Measurements from ENCODE around the gene WDR73. TPM values are rescaled to one million over a fixed set of nuclear protein-coding genes. Genes with fewer than 3 reads are reported as not detected.

Gene WDR73
- polyA plus RNA-seq, 2 of the 4 experiments (the other 2 are of a cell fraction): 41.0 to 44.7 TPM

DNA sequence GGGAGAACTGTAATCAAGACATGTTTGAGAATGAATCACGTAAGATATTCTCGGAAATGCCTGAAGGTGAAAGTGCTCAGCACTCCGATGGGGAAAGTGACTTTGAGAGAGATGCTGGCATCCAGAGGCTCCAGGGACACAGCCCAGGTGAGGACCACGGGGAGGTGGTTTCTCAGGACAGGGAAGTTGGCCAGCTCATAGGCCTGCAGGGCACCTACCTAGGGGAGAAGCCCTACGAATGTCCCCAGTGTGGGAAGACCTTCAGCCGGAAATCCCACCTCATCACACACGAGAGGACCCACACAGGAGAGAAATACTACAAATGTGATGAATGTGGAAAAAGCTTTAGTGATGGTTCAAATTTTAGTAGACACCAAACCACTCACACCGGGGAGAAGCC is 33.5 kb downstream of the WDR73 start (continued):
- no peak for TF ChIP-seq FOSB (CRISPR knock-in tag; IDR thresholded peaks at IDR 0.05)

DNA sequence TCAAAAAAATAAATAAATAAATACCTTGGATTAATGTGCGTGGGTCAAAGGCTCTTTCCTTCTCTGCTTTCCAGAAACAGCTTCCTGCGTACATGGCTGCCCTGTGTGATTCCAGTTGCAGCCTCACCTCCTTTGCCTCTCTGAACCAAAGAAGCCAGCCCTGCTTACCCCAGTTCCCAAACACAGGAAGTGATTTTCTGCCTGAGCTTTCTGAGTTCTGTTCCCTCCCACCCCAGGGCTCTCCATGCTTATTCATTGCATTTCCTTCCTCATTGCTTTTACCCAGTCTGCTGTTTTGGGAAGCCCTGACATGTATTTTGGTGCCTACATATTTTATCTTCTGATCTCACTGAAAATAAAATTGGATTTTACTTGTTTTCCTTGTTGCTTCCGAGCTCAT is 37.8 kb downstream of the WDR73 start:
- CTCF ChIA-PET: interaction anchor here (0.8 to 2.2 kb wide), 4 partner anchors 9 to 42 kb away, joined by 3 to 6 read pairs (median 3); no protein-coding TSS in a partner anchor
- no peak overlapping the region for H3K4me3 ChIP-seq
- ATAC-seq: no peak
- POLR2A ChIA-PET: no interaction called here
- TF ChIP-seq CHD2 (IDR thresholded peaks at IDR 0.05; ENCODE audit: low read length, partially characterized antibody): no peak
- TF ChIP-seq, protein P1, sequence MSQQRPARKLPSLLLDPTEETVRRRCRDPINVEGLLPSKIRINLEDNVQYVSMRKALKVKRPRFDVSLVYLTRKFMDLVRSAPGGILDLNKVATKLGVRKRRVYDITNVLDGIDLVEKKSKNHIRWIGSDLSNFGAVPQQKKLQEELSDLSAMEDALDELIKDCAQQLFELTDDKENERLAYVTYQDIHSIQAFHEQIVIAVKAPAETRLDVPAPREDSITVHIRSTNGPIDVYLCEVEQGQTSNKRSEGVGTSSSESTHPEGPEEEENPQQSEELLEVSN (IDR thresholded peaks at IDR 0.05; ENCODE audit: borderline replicate concordance, low read depth): no peak
- no peak for TF ChIP-seq EHMT2 (IDR thresholded peaks at IDR 0.05; ENCODE audit: low read depth)
- no peak for TF ChIP-seq SMC3 (IDR thresholded peaks at IDR 0.05)
- no peak for TF ChIP-seq CBX2 (IDR thresholded peaks at IDR 0.05; ENCODE audit: borderline replicate concordance, low read depth)
- no peak for TF ChIP-seq FOSB (CRISPR knock-in tag; IDR thresholded peaks at IDR 0.05)
- TF ChIP-seq PHF8 (IDR thresholded peaks at IDR 0.05; ENCODE audit: borderline replicate concordance, low read depth): no peak
- TF ChIP-seq RCOR1 (IDR thresholded peaks at IDR 0.05; ENCODE audit: low read depth, low read length): no peak
- no peak for TF ChIP-seq RFX5 (IDR thresholded peaks at IDR 0.05)
- no peak for TF ChIP-seq ZFP36 (IDR thresholded peaks at IDR 0.05; ENCODE audit: borderline replicate concordance, partially characterized antibody)
- no peak for TF ChIP-seq KDM5A (IDR thresholded peaks at IDR 0.05)
- TF ChIP-seq, protein P2, sequence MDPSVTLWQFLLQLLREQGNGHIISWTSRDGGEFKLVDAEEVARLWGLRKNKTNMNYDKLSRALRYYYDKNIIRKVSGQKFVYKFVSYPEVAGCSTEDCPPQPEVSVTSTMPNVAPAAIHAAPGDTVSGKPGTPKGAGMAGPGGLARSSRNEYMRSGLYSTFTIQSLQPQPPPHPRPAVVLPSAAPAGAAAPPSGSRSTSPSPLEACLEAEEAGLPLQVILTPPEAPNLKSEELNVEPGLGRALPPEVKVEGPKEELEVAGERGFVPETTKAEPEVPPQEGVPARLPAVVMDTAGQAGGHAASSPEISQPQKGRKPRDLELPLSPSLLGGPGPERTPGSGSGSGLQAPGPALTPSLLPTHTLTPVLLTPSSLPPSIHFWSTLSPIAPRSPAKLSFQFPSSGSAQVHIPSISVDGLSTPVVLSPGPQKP (IDR thresholded peaks at IDR 0.05; ENCODE audit: low read depth, low read length): no peak
- no peak for TF ChIP-seq JUN (IDR thresholded peaks at IDR 0.05)
- TF ChIP-seq SREBF2 (IDR thresholded peaks at IDR 0.05): no peak
- WGBS (ENCODE audit: missing lambda C conversion rate): 96% methylated on average over 3 of the region's 3 CpGs
- H3K4me2 ChIP-seq: no peak overlapping the region
- H3K4me1 ChIP-seq: no peaks in the 10 kb centered on the region
- peaks cover 19% of the 10 kb centered on the region for H3K9me3 ChIP-seq
- no peak for DNase-seq (ENCODE audit: low read depth in 1 of 2, low spot score in 1 of 2)
- FAIRE-seq: no peak
- no peak overlapping the region for H3K27ac ChIP-seq

DNA sequence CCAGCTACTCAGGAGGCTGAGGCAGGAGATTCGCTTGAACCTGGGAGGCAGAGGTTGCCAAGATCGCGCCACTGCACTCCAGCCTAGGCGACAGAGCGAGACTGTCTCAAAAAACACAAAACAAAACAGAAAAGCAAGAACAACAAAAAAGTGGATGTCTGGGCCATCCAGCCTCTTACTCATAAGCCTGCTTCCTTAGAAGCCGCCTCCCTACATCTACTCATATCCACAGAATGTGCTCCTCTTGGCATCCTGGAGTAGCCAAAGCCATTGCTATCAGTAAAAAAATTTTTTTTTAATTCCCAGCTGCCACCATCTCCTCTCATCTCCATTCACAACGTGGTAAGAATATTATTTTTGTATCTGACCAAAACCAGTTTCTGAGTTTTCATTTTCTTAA is 42.5 kb downstream of the WDR73 start:
- ChIA-PET POLR2A (no interaction called here), CTCF (interaction anchor here (0.8 to 2.4 kb wide), 3 partner anchors 10 to 14 kb away, joined by 3 to 7 read pairs (median 4); partner anchors contain the start of gene ZSCAN2)
- H3K27ac ChIP-seq: no peak overlapping the region
- no peak overlapping the region for H3K4me2 ChIP-seq
- no peak for FAIRE-seq
- TF ChIP-seq, protein P1 (IDR thresholded peaks at IDR 0.05; ENCODE audit: borderline replicate concordance, low read depth): no peak
- TF ChIP-seq, protein P3, sequence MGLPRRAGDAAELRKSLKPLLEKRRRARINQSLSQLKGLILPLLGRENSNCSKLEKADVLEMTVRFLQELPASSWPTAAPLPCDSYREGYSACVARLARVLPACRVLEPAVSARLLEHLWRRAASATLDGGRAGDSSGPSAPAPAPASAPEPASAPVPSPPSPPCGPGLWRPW (IDR thresholded peaks at IDR 0.05): no peak
- no peak for TF ChIP-seq CHD4 (IDR thresholded peaks at IDR 0.05; ENCODE audit: borderline replicate concordance)
- no peaks in the 10 kb centered on the region for H3K9me3 ChIP-seq
- no peak for DNase-seq (ENCODE audit: low read depth in 1 of 2, low spot score in 1 of 2)
- no peak for ATAC-seq
- H3K4me3 ChIP-seq: no peak overlapping the region
- H3K4me1 ChIP-seq: peaks cover 9% of the 10 kb centered on the region
- WGBS (ENCODE audit: missing lambda C conversion rate): 91% methylated on average over 7 of the region's 7 CpGs

DNA sequence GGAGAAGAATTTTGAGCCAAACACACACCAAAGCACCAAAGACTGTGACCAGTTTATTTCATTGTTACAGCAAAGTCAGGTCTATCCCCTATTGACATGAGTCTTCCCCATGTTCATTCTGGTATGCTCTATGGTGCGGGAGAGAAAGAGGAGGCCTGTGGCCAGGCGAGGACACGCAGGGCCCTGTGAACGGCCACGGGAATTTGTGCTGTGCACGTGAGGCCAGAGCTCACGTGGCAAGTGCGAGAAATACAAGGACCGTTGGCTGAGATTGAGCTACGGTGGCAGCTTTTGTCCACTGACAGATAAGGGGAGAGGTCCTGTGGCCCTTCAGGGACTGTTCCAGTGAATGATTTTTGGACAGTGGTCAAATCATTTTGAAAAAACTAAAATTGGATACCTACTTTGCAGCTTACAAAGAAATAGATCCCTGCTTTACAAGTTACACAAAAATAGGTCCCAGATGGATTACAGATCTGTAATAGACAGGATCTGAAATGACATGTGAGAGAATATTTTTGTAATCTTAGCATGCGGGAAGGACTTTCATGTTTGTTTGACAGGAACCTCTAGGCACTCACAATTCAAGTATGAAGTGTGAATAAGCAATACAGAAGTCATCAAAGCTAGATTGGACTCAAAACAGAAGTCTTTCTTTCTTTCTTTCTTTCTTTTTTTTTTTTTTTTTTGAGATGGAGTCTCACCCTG is 44.1 kb downstream of the WDR73 start:
- ATAC-seq (no peak), DNase-seq (ENCODE audit: low read depth in 1 of 2, low spot score in 1 of 2) (no peak), FAIRE-seq (no peak)
- Histone ChIP-seq H3K27ac (no peak overlapping the region), H3K9me3 (no peaks in the 10 kb centered on the region), H3K4me1 (peaks cover 26% of the 10 kb centered on the region), H3K4me3 (no peak overlapping the region), H3K4me2 (no peak overlapping the region)
- CTCF ChIA-PET: interaction anchor here (0.6 to 2.8 kb wide), 5 partner anchors 10 to 196 kb away, joined by 3 to 14 read pairs (median 3); no protein-coding TSS in a partner anchor
- POLR2A ChIA-PET: no interaction called here
- WGBS (ENCODE audit: missing lambda C conversion rate): 91% methylated on average over 11 of the region's 11 CpGs
- no peak for TF ChIP-seq CHD4 (IDR thresholded peaks at IDR 0.05; ENCODE audit: borderline replicate concordance)
- TF ChIP-seq MAZ (IDR thresholded peaks at IDR 0.05; ENCODE audit: borderline replicate concordance, low read depth, low read length): no peak
- TF ChIP-seq RFX5 (IDR thresholded peaks at IDR 0.05): no peak
- no peak for TF ChIP-seq RNF2 (IDR thresholded peaks at IDR 0.05; ENCODE audit: borderline replicate concordance, low read depth)
- no peak for TF ChIP-seq NPAS2 (CRISPR knock-in tag; IDR thresholded peaks at IDR 0.05; ENCODE audit: borderline replicate concordance)
- TF ChIP-seq CBX8 (IDR thresholded peaks at IDR 0.05): no peak
- TF ChIP-seq POLR2AphosphoS2 (conservative IDR thresholded peaks at IDR 0.05; ENCODE audit: low read length): no peak
- TF ChIP-seq JUNB (IDR thresholded peaks at IDR 0.05): no peak
- no peak for TF ChIP-seq EP300 (IDR thresholded peaks at IDR 0.05)
- TF ChIP-seq, protein P4, sequence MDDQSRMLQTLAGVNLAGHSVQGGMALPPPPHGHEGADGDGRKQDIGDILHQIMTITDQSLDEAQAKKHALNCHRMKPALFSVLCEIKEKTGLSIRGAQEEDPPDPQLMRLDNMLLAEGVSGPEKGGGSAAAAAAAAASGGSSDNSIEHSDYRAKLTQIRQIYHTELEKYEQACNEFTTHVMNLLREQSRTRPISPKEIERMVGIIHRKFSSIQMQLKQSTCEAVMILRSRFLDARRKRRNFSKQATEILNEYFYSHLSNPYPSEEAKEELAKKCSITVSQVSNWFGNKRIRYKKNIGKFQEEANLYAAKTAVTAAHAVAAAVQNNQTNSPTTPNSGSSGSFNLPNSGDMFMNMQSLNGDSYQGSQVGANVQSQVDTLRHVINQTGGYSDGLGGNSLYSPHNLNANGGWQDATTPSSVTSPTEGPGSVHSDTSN (IDR thresholded peaks at IDR 0.05): no peak
